ENCODE measurements around the gene FRMD4B.
A peak's percentile ranks its signal among the peaks of the same experiment; 100 is the strongest.

Gene FRMD4B

DNA sequence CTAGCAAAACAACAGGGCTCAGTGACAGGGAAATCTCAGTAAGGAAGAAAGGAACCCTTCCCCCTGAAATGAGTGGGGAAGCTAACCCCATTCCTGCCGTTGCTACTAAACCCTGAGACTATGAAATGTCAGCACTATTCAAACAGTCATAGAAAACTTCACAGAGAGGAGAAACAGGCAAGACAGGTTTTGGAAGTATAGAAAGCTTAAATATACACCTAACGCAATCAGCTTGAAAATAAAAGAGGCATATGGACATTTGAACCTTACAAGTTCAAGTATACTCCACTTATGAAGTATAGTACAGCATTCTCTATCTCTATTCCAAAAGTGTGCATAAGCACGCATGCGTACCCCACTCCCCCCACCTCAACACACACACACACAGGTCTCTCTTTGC is 17.6 kb upstream of the FRMD4B start:
- DNase-seq = no peak

DNA sequence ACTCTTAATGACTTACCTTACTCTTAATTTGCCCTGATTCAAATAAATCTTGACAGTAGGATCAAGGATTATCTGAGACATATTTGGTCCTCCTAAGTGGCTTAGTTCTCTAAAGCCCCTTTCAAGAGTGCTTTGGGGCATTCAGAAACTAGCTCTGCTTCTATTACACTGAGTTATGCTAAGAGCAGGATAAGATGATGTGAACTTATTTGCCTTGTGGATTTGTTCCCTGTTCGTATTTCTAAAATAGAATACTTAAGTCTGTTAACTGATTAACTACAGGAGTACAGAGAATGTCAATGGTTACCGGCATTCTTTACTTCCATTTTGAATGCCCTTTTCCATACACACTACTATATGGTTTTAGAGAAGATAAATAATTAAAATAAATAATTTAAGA is 14.8 kb upstream of the FRMD4B start:
- no peak for DNase-seq

DNA sequence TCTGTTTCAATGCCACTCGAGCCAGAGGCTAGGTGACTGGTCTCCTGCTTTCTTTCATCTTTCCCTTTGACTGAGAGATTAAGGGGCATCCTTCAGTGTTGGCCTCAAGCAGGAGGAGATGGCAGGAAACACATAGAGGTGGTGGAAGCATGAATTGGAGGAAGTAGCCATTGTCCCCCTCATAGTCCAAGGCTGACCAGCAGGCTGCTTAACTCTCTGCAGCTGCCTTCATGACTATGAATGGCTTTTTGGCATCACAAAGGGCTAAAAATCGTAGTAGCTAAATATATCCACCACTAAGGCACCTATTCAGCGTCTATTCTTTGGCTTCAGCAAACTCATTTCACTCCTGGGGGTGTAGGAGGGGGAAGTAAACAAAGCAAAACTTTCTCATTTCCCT is 7.0 kb upstream of the FRMD4B start:
- DNase-seq = no peak

DNA sequence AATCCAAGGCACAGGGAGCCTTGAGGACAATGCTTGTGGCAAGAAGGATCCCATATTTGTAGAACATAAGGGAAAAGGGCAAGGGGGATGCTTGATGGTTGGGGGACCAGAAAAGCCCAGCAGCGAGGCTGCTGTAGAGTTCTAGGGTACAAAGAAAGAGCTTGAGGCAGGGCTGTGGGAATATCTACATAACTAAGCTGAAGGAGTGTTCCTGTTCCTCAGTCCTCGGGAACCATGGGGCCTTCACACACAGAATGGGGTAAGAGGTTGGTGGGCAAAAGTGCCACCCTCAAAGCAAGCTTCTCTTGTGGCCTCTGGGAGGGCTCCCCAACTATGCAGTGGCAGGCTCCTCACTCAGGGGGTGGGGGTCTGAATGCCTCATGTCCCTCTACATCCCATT is 6.5 kb upstream of the FRMD4B start:
- no peak for DNase-seq

- no peak for DNase-seq
Measured at GRCh38 chr3:69391554-69391953, 5.7 kb upstream of the FRMD4B start.

- no peak for DNase-seq
Measured at GRCh38 chr3:69390771-69391170, 4.9 kb upstream of the FRMD4B start.

DNA sequence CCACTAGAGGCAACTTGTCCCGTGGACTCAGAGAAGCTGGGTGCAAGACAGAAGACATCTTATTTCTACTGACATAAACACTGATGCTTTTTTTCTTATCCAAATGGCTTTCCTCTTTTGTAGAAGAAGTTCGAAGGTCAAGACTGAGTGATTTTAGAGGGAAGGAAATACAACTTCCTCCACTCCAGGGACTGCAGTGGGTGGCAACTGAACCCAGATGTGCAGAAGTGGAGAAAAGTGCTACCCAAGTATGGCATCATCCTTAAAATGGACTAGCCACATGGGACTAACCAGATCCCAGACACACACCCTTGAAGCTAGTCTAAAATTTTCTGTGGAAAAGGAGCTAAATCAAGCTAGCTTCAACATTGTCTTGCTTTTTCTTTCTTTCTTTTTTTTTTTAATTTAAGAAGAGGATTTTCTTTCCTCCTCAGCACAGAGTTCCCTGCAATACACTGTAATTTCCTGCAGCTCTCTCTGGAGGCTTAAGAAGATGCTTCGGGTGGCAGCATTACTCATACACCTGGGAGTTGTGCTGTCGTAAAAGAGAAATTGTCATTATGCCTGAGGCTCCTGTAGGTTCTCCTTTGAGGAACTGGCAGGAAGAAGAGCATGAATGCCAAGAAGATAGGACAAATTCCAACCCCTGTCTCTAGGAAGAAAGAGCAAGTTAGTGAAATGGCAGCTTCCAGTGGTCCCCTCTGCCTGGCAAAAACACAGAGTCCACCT is 3.8 kb upstream of the FRMD4B start:
- DNase-seq = no peak

DNA sequence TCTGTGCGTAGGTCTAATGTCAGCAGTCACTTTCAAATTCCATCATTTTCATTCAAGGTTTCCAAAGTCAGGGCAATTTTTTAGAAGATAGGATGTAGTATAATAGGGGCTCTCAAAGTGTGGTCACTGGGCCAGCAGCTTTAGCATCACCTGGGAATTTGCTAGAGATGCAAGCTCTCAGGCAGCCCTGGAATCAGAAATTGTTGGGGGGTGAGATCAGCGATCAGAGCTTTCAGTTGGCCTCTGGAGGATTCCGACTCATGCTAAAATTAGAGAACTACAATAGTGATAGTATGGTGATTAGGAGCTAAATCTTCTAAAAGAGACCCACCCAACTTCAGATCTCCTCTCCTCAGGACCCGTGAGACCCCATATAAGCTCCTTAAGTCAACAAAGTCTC is 2.4 kb upstream of the FRMD4B start:
- DNase-seq = no peak

- DNase-seq = no peak
Measured at GRCh38 chr3:69386556-69387385, 883 bp upstream of the FRMD4B start.

- DNase-seq = no peak
Measured at GRCh38 chr3:69385123-69385722, 665 bp downstream of the FRMD4B start.

GRCh38 chr3:69384326-69384725 is 1.6 kb downstream of the FRMD4B start:
- no peak for DNase-seq

DNA sequence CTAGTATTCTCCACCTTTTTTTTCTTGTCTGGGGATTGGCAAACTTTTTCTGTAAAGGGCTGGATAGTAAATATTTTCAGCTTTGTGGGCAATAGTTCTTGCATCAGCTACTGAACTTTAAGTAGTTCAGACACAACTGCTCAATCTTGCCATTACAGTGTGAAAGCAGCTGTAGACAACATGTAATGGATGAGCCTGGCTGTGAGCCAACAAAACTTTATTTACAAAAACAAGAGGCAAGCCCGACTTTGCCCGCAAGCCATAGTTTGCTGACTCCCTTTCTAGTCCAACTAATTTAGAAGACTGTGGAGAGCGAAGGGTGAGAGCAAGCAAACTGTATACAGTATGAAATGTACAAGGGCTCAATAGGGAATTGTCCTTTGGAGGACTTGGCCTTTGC is 6.2 kb downstream of the FRMD4B start:
- DNase-seq = no peak

GRCh38 chr3:69378112-69378802 is 7.6 kb downstream of the FRMD4B start:
- no peak for DNase-seq

- no peak for DNase-seq
Measured at GRCh38 chr3:69377262-69377661, 8.6 kb downstream of the FRMD4B start.

DNA sequence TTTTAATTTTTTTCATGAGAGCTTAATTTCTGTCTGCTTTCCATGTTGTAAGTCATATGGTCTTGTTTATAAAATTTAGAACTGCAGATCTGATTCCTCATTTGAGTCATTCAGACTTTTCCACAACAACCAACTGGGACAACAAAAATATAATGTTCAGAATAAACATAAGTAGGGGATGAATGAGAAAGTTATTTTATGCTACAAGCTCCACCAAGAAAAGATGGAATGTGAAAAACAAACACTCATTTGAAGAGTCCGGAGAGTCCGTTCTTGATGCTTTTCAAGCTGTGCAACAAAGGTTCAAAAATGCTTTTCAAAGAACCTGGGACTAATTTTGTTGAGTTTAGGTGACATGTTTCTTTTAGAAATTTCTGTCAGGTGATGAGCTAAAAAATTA is 9.2 kb downstream of the FRMD4B start:
- DNase-seq = no peak

DNA sequence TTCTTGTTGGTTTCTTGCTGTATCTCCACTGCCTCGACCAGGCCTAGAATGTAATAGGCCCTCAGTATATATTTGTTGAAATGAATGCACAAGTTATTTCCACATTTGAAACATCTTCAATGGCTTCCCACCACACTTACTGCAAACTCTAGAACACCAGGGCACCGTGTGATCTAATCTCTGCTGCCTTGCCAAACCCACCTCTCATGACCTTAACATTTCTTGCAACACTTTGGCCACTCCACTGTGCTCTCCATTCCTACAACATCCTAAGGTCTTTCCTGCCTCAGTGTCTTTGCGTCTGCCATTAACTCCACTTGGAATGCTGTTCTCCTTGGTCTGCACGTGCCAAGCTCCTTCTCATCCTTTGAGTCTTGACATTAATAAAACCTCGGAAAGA is 14.1 kb downstream of the FRMD4B start:
- no peak for DNase-seq

DNA sequence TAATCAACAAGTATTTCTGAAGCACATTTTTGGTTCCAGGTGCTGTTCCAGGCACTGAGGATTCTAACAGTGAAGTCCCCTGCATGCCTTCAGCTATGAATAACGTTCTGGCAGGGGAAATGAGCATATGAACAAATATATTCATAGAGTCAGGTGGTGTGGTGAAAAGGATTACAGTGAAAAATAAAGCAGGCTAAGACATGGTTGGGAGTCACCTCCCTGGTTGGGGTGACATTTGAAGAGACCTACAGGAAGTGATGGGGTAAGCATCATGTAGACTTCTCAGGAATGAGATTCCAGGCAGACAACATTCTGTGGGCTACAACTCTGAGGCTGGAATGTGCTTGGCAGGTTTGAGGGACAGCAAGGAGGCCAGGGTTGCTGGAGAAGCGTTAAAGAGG is 15.0 kb downstream of the FRMD4B start:
- no peak for DNase-seq

- no peak for DNase-seq
Measured at GRCh38 chr3:69370156-69370883, 15.6 kb downstream of the FRMD4B start.

DNA sequence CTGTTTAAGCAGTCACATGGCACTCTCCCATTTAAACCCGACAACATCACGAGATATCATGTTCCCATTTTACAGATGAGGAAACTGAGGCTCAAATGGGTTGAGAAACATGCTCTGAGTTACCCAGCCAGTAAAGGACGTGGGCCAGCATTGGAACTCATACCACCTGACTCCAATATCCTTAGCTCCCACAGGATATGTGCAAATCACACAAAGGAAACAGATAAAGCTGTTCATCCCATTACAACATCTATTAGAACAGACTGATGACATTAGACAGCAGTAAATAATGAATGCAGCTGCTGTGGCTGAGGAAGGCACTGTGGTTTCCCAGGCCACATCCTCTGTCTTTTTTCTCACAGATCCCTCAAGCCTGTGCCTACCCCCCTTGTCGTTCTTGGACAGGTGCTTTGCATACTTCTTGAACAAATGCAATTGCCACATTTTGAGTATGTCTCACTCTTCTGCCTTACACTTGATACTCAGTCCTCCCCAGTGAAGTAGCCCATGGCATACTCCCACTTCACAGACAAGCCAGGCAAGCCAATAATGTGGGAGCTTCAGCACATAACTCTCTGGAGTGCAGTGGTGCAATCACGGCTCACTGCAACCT is 17.7 kb downstream of the FRMD4B start:
- DNase-seq = peak; percentile 39

GRCh38 chr3:69367586-69367985 is 18.3 kb downstream of the FRMD4B start:
- DNase-seq = no peak

GRCh38 chr3:69364354-69364753 is 21.5 kb downstream of the FRMD4B start:
- no peak for DNase-seq

- DNase-seq = no peak
Measured at GRCh38 chr3:69360690-69361089, 25.2 kb downstream of the FRMD4B start.
